OCI-LY7 (cell line): ENCODE data around the gene CTNNBIP1.

Source experiments
- CTCF ChIP-seq: fragments of 200-600 bp; sonication (generic); conservative IDR thresholded peaks from 2 replicates; pipeline ENCODE4 v1.5.1; 2014; ENCODE audit warnings: mild to moderate bottlenecking, antibody characterized with exemption, low read length, moderate library complexity, mixed read lengths
- EZH2phosphoT487 ChIP-seq: fragments of 200-600 bp; sonication (generic); IDR thresholded peaks from 2 replicates; pipeline ENCODE4 v1.6.1; 2018; ENCODE audit warnings: low read depth, borderline replicate concordance, mild to moderate bottlenecking, mixed run types, antibody characterized with exemption, low read length, moderate library complexity, mixed read lengths

DNA sequence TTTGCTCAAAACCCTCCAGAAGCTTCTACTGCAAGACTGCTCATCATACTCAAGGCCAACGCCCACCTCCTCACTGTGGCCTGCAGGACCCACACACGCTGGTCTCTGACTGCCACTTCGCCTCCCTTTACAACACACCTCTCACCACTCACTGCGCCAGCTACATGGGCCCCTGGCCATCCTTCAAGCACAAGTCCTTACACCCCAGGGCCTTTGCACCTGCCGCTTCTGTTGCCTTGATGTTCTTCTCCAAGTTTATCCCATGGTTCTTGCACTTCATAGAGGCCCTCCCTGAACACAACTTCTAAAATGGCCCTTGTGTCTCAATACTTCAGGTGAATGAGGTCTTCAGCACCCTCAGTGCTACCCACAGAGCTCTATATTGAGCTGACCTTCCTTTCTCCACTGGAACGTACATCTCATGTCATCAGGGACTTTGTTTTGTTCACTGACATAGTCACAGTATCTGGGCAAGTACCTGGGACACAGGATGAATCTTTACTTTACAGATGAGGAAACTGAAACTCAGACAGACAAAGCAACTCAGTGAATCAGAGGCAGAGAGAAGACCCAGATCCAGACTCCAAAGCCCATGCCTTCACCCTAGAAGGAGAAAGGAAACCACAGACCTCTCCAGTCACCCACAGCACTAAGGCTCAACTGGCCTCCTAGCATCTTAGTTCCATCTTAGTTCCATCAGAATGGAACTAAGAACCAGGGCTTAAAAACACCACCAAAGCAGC is 51.6 kb downstream of the CTNNBIP1 start:
- no peak for TF ChIP-seq CTCF
- no peak for TF ChIP-seq EZH2phosphoT487
